B cell (primary cell): Measurements from ENCODE around the gene NUAK2. TPM values are rescaled to one million over a fixed set of nuclear protein-coding genes. Genes with fewer than 3 reads are reported as not detected.
A peak's percentile ranks its signal among the peaks of the same experiment; 100 is the strongest.

Experiments used
- ATAC-seq: fragments of 200-7000 bp; cut with Tn5 transposase; one replicate; pipeline ENCODE4 v1.10.0; 2021; ENCODE audit warnings: low read depth, mild to moderate bottlenecking, moderate number of reproducible peaks, moderate library complexity
- CTCF ChIA-PET: fragments of 350-600 bp; sonication (Branson Sonifier 250); formaldehyde crosslinking; loops from one replicate; lab custom pipeline; 2021; ENCODE audit warnings: antibody characterized with exemption, inconsistent platforms; lab: Charles Lee
- POLR2A ChIA-PET: fragments of 350-600 bp; sonication (Branson Sonifier 250); formaldehyde crosslinking; loops from one replicate; lab custom pipeline; 2021; ENCODE audit warnings: antibody characterized with exemption; lab: Charles Lee
- DNase-seq: peaks from one replicate; pipeline ENCODE4 v3.0.0; 2013
- H2AFZ ChIP-seq: 2 replicates; pipeline ENCODE4 v1.6.1; 2012; ENCODE audit warnings: mild to moderate bottlenecking, low read depth, low read length; ENCODE audit not compliant: insufficient read depth, poor library complexity, severe bottlenecking
- H3K27ac ChIP-seq, 2 donors: 1 replicate in 1 of 2; 2 replicates in 1 of 2; pipeline ENCODE4 v1.5.1; 2012 to 2013; ENCODE audit warnings: low read length in 2 of 2, mild to moderate bottlenecking in 2 of 2, moderate library complexity in 1 of 2
- H3K27me3 ChIP-seq, 4 experiments: fragments of 200-600 bp in 1 of 4; sonication (generic) in 1 of 4; replicated peaks in 1 of 4; 1 replicate in 2 of 4; 2 replicates in 2 of 4; pipeline versions ENCODE4 v1.6.1 to v1.7.0; 2013 to 2016; ENCODE audit warnings: low read length in 3 of 4, mild to moderate bottlenecking in 2 of 4, mixed read lengths in 1 of 4, moderate library complexity in 1 of 4; ENCODE audit not compliant: insufficient read depth in 4 of 4, control insufficient read depth in 3 of 4; ENCODE audit errors: control extremely low read depth in 1 of 4
- H3K36me3 ChIP-seq, 2 experiments: replicated peaks in 1 of 2; 1 replicate in 1 of 2; 2 replicates in 1 of 2; pipeline versions ENCODE4 v1.6.1 to v1.7.1; 2013; ENCODE audit warnings: low read length in 1 of 2; ENCODE audit not compliant: insufficient read depth in 2 of 2, control insufficient read depth in 1 of 2; ENCODE audit errors: control extremely low read depth in 1 of 2, extremely low read depth in 1 of 2
- H3K4me1 ChIP-seq, 2 donors: fragments of 200-600 bp in 1 of 2; sonication (generic) in 1 of 2; 1 replicate in 1 of 2; 2 replicates in 1 of 2; pipeline versions ENCODE4 v1.5.1 to v1.6.1; 2013 to 2017; ENCODE audit warnings: low read length in 2 of 2; ENCODE audit not compliant: control insufficient read depth in 2 of 2, insufficient read depth in 2 of 2
- H3K4me2 ChIP-seq: replicated peaks from 2 replicates; pipeline ENCODE3; 2012; ENCODE audit warnings: mild to moderate bottlenecking, low read depth, low read length; ENCODE audit not compliant: poor library complexity, severe bottlenecking
- H3K4me3 ChIP-seq, 5 experiments: fragments of 200-600 bp in 1 of 5; sonication (generic) in 1 of 5; 1 replicate in 3 of 5; 2 replicates in 2 of 5; pipeline versions ENCODE4 v1.5.1 to v1.7.0; 2011 to 2016; ENCODE audit warnings: low read length in 4 of 5, mild to moderate bottlenecking in 4 of 5, low read depth in 2 of 5, control low read depth in 1 of 5, moderate library complexity in 1 of 5; ENCODE audit not compliant: insufficient read depth in 1 of 5; ENCODE audit errors: control extremely low read depth in 1 of 5, extremely low read depth in 1 of 5
- H3K79me2 ChIP-seq: fragments of 200-600 bp; sonication (generic); one replicate; pipeline ENCODE4 v1.6.0; 2016; ENCODE audit warnings: low read length; ENCODE audit not compliant: control insufficient read depth, insufficient read depth
- H3K9ac ChIP-seq: fragments of 200-600 bp; sonication (generic); 2 replicates; pipeline ENCODE4 v1.6.1; 2017; ENCODE audit warnings: mild to moderate bottlenecking, low read length, moderate library complexity
- H3K9me3 ChIP-seq, 3 donors: one replicate each; pipeline versions ENCODE4 v1.6.1 to v1.7.1; 2013; ENCODE audit warnings: low read length in 2 of 3; ENCODE audit not compliant: control insufficient read depth in 2 of 3, insufficient read depth in 1 of 3; ENCODE audit errors: control extremely low read depth in 1 of 3
- H4K20me1 ChIP-seq: 2 replicates; pipeline ENCODE4 v1.6.0; 2012; ENCODE audit warnings: mild to moderate bottlenecking, low read length; ENCODE audit not compliant: insufficient read depth, control insufficient read depth, poor library complexity, severe bottlenecking
- H3K27ac Mint-ChIP-seq: one replicate; pipeline ENCODE4 v1.8.0; 2021; ENCODE audit warnings: mixed read lengths
- H3K27me3 Mint-ChIP-seq: one replicate; pipeline ENCODE4 v1.8.0; 2021; ENCODE audit warnings: mixed read lengths
- H3K4me1 Mint-ChIP-seq: one replicate; pipeline ENCODE4 v1.8.0; 2021; ENCODE audit warnings: mixed read lengths
- H3K4me3 Mint-ChIP-seq: one replicate; pipeline ENCODE4 v1.8.0; 2021; ENCODE audit warnings: mixed read lengths
- H3K9me3 Mint-ChIP-seq: one replicate; pipeline ENCODE4 v1.8.0; 2022; ENCODE audit warnings: mixed read lengths; ENCODE audit not compliant: insufficient read depth
- EZH2 ChIP-seq: IDR thresholded peaks from 2 replicates; pipeline ENCODE4 v1.6.1; 2012; ENCODE audit warnings: borderline replicate concordance, low read depth, mild to moderate bottlenecking, moderate library complexity, low read length; ENCODE audit not compliant: insufficient read depth, poor library complexity, severe bottlenecking
- WGBS: methylation state at CpG from one replicate; pipeline ENCODE4 v1.1.5; 2013; ENCODE audit warnings: missing lambda C conversion rate; ENCODE audit not compliant: insufficient coverage; 5-methylcytosine and 5-hydroxymethylcytosine counted together
- intact Hi-C: fragments of 100-400 bp; cut with micrococcal nuclease; formaldehyde crosslinking; loops from one replicate; pipeline ENCODE4 v1.10.0; 2022
- polyA plus RNA-seq: library from polyadenylated mRNA; depleted of rRNA; stranded (reverse); fragments of >200 nt; gene quantifications from 2 replicates; pipeline ENCODE4 v1.2.3, GENCODE V29; 2012
- total RNA-seq, 2 donors: library from RNA; stranded (reverse); fragments of 120-200 nt in 1 of 2; gene quantifications; 1 replicate in 1 of 2; 2 replicates in 1 of 2; pipeline versions ENCODE4 v1.2.3 to v1.2.4, GENCODE V29; 2013 to 2022
- TF ChIP-seq, protein P1 (sequence below): fragments of 200-600 bp; IDR thresholded peaks from one replicate; pipeline ENCODE4 v1.8.0; 2022; ENCODE audit warnings: antibody characterized with exemption, mild to moderate bottlenecking

The NUAK2 gene
- total and polyA plus RNA-seq, 2 donors (not counting 1 experiment from before 2014, with no cell fraction given): 37.9 to 102 TPM

DNA sequence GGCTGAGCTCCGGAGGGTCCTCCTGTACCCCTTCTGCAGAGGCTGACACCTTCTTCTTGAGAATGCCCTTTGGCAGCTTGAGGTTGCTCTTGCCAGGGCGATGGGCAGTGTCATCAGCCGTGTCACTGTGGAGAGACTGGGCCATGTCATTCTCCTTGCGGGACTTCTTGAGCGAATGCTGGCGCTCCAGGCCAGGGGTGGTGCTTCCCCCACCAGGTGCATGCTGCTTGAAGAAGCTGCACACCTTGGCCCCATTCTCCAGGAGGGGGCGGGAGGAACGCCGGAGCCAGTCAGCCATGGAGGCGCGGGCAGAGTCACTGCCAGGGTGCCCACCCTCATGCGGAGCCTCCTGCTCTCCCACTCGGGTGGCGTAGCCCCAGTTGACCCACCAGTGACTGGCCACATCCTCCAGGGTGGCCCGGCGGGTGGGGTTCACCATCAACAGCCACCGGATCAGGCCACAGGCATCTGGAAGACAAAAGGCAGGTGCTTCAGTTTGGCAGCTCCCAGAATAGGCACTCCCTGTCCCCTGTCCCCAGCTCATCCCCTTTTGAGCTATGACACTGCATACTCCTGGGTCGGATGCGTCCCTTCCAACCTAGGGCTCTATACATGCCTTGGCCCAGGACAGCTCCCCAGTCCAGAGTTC, 17.4 kb downstream of the NUAK2 start:
- peak overlapping the region; percentile 42 for H3K27ac Mint-ChIP-seq
- WGBS: 97% methylated on average over 19 of the region's 19 CpGs

More for the DNA sequence above, 17.4 kb downstream of the NUAK2 start:
- H3K9me3 Mint-ChIP-seq: no peaks in the 10 kb centered on the region
- H4K20me1 ChIP-seq: peaks cover 82% of the 10 kb centered on the region
- CTCF ChIA-PET: interaction anchor here (2.2 to 56.6 kb wide), 3 partner anchors 21 to 48 kb away, joined by 6 to 2421 read pairs (median 210); partner anchors contain the start of gene NUAK2
- intact Hi-C loops: no loop called here
- no peak overlapping the region for H3K4me3 Mint-ChIP-seq
- peaks cover 23 to 39% of the 10 kb centered on the region in 2 donors for H3K4me1 ChIP-seq
- H3K9ac ChIP-seq: no peak overlapping the region
- H3K79me2 ChIP-seq: peaks cover 58% of the 10 kb centered on the region
- H3K9me3 ChIP-seq: no peaks in the 10 kb centered on the region
- no peaks in the 10 kb centered on the region for H3K27me3 ChIP-seq
- no peak overlapping the region for H3K4me3 ChIP-seq
- no peaks in the 10 kb centered on the region for H3K27me3 Mint-ChIP-seq
- H3K27ac ChIP-seq: peak overlapping the region in 1 of 2 donors; percentile 55
- no peak for ATAC-seq
- DNase-seq: no peak
- TF ChIP-seq, protein P1, sequence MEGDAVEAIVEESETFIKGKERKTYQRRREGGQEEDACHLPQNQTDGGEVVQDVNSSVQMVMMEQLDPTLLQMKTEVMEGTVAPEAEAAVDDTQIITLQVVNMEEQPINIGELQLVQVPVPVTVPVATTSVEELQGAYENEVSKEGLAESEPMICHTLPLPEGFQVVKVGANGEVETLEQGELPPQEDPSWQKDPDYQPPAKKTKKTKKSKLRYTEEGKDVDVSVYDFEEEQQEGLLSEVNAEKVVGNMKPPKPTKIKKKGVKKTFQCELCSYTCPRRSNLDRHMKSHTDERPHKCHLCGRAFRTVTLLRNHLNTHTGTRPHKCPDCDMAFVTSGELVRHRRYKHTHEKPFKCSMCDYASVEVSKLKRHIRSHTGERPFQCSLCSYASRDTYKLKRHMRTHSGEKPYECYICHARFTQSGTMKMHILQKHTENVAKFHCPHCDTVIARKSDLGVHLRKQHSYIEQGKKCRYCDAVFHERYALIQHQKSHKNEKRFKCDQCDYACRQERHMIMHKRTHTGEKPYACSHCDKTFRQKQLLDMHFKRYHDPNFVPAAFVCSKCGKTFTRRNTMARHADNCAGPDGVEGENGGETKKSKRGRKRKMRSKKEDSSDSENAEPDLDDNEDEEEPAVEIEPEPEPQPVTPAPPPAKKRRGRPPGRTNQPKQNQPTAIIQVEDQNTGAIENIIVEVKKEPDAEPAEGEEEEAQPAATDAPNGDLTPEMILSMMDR: no peak
- no peak for TF ChIP-seq EZH2
- H3K36me3 ChIP-seq: peaks cover 4 to 76% of the 10 kb centered on the region in 2 experiments
- POLR2A ChIA-PET: interaction anchor here (1.6 to 1.7 kb wide), 2 partner anchors 9 to 29 kb away, joined by 5 read pairs; no protein-coding TSS in a partner anchor
- H3K4me2 ChIP-seq: no peak overlapping the region
- peaks cover 55% of the 10 kb centered on the region for H3K4me1 Mint-ChIP-seq
- H2AFZ ChIP-seq: no peak overlapping the region
